ENCODE results near the gene GIGYF2.
"Not testable (repeated sequence)": the region's sequence is repeated elsewhere in the genome, so short reads cannot be mapped to it uniquely, and the experiment has no call there.

Gene GIGYF2

GRCh38 chr2:232896111-232896510, 199.0 kb downstream of the GIGYF2 start:
- DNase-seq (ENCODE audit: low spot score): no peak

- no peak for DNase-seq (ENCODE audit: low spot score)
These were observed 199.8 kb downstream of the GIGYF2 start for GRCh38 chr2:232896720-232897597.

GRCh38 chr2:232897598-232898408, 200.7 kb downstream of the GIGYF2 start:
- DNase-seq (ENCODE audit: low spot score): no peak

- no peak for DNase-seq (ENCODE audit: low spot score)
These were observed 201.7 kb downstream of the GIGYF2 start for GRCh38 chr2:232898592-232899543.

GRCh38 chr2:232900811-232901735, 203.9 kb downstream of the GIGYF2 start:
- DNase-seq (ENCODE audit: low spot score): no peak

GRCh38 chr2:232901736-232902578, 204.8 kb downstream of the GIGYF2 start:
- DNase-seq (ENCODE audit: low spot score): no peak

- DNase-seq (ENCODE audit: low spot score): no peak
These were observed 206.9 kb downstream of the GIGYF2 start for GRCh38 chr2:232903989-232904388.

GRCh38 chr2:232906867-232907717, 210.0 kb downstream of the GIGYF2 start:
- DNase-seq (ENCODE audit: low spot score): not testable (repeated sequence)

GRCh38 chr2:232907718-232908085, 210.6 kb downstream of the GIGYF2 start:
- DNase-seq (ENCODE audit: low spot score): not testable (repeated sequence)

GRCh38 chr2:232908695-232909094, 211.6 kb downstream of the GIGYF2 start:
- no peak for DNase-seq (ENCODE audit: low spot score)

Data from HuH-7.5 (cell line).